ENCODE results near the gene VPS9D1. TPM values are rescaled to one million over a fixed set of nuclear protein-coding genes. Genes with fewer than 3 reads are reported as not detected.
A peak's percentile ranks its signal among the peaks of the same experiment; 100 is the strongest.

VPS9D1 gene, protein sequence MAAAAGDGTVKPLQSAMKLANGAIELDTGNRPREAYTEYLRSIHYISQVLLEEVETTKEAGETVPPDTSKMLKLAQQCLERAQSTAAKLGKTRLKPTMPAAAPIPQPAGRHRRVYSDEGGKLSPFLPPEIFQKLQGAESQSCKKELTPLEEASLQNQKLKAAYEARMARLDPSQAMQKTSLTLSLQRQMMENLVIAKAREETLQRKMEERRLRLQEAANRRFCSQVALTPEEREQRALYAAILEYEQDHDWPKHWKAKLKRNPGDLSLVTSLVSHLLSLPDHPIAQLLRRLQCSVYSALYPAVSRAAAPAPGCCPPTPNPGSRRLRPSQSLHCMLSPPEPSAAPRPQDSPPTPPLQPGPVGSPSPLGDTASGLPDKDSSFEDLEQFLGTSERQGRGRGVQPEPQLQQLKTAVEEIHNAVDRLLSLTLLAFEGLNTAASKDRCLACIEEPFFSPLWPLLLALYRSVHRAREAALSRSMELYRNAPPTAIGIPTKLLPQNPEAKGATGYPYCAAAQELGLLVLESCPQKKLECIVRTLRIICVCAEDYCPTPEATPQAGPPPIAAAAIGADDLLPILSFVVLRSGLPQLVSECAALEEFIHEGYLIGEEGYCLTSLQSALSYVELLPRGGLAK
- total RNA-seq = 3.8 and 11.4 TPM in 2 replicates

DNA sequence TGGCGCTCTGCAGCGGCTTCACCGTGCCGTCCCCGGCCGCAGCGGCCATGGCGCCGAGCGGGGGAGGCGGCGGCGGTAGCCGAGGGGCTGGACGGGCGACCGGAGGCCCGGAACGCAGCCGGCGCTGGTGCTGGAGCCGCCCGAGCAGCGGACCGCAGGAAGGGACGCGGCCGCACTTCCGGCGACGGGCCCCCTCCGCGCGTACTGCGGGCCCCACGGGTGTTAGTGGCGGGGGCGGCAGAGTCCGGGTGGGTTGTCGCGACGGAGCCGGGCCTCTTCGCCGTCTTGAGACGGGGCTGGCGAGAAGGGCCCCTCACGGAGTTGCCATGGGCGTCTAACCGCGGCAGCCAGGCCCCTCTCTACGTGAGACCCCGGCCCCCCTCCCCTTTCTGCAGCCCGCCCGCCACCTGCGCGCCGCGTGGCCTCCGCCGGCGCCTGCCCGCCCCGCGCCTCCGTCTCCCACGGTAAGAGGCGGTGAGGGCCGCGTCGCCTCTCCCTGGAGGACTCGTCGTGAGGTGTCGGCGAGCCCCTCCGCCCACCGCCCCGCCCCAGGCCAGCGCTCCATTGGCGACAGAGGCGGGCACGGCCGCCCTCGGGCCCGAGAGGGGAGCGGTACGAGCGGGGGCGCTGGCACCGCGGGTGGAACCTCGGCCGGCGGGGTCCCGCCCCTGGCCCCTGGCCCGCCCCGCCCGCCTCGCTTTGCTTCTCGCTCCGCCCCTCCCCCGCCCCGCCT lies at the start of gene VPS9D1, which contains the start of gene ZNF276:
TSS of gene VPS9D1 (minus strand) at position 86 of the 733 bp plus-strand sequence. CDS start at position 49, 37 bp downstream.
TSS of gene ZNF276 (plus strand) at position 725 of the 733 bp plus-strand sequence. CDS start 104 bp downstream, outside the sequence.
- H3K4me3 ChIP-seq (ENCODE audit: low read depth, low read length) = peak within 1 kb of the TSS; percentile 69
- no peak for DNase-seq (ENCODE audit: low read depth)
- TF ChIP-seq, protein P1, sequence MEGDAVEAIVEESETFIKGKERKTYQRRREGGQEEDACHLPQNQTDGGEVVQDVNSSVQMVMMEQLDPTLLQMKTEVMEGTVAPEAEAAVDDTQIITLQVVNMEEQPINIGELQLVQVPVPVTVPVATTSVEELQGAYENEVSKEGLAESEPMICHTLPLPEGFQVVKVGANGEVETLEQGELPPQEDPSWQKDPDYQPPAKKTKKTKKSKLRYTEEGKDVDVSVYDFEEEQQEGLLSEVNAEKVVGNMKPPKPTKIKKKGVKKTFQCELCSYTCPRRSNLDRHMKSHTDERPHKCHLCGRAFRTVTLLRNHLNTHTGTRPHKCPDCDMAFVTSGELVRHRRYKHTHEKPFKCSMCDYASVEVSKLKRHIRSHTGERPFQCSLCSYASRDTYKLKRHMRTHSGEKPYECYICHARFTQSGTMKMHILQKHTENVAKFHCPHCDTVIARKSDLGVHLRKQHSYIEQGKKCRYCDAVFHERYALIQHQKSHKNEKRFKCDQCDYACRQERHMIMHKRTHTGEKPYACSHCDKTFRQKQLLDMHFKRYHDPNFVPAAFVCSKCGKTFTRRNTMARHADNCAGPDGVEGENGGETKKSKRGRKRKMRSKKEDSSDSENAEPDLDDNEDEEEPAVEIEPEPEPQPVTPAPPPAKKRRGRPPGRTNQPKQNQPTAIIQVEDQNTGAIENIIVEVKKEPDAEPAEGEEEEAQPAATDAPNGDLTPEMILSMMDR (conservative IDR thresholded peaks at IDR 0.05; ENCODE audit: low read depth, low read length) = no peak

DNA sequence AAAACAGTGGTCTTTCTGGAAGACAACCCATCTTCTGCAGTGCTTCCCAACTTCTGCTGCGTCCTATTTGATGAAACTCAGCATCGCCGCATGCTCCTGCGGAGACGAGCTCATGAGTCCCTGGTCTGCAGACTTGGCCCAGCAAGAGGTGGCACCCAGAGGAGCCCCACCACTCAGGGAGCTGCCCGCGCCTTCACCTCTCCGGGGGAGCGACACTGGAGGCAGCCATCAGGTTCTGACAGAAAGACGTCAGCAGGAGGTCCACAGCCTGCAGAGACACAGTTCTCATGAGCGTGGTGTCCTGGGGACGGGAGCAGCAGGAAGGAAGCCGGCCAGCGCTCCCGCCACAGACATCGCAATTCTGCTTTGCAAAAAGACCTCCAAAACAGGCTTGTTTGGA lies 49.7 kb upstream of the VPS9D1 start:
- no peak for DNase-seq (ENCODE audit: low read depth)
- TF ChIP-seq, protein P1 (conservative IDR thresholded peaks at IDR 0.05; ENCODE audit: low read depth, low read length) = no peak
- no peak overlapping the region for H3K4me3 ChIP-seq (ENCODE audit: low read depth, low read length)

DNA sequence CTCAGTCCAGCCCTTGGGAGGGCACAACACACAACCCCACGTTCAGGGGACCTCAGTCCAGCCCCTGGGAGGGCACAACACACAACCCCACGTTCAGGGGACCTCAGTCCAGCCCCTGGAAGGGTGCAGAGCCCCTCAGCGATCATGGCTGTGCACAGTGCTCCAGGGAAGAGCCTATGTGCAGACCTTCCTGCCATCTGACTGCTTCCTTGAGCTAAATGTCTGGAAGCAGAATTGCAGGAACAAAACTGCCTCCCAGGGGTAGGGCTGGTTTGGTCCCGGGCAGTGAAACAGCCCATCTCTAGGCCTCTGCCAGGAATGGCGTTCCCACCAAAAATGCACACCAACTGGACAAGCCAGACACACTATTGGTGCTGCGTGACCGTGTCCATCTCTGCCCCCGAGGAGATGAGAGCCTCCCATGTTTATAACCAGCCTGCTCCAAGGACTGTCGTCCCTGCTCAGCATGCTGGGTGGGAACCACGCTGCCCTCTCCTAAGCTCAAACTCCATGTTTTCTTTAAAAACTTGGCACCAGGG lies 44.7 kb upstream of the VPS9D1 start:
- no peak overlapping the region for H3K4me3 ChIP-seq (ENCODE audit: low read depth, low read length)
- TF ChIP-seq, protein P1 (conservative IDR thresholded peaks at IDR 0.05; ENCODE audit: low read depth, low read length) = no peak
- DNase-seq (ENCODE audit: low read depth) = no peak

DNA sequence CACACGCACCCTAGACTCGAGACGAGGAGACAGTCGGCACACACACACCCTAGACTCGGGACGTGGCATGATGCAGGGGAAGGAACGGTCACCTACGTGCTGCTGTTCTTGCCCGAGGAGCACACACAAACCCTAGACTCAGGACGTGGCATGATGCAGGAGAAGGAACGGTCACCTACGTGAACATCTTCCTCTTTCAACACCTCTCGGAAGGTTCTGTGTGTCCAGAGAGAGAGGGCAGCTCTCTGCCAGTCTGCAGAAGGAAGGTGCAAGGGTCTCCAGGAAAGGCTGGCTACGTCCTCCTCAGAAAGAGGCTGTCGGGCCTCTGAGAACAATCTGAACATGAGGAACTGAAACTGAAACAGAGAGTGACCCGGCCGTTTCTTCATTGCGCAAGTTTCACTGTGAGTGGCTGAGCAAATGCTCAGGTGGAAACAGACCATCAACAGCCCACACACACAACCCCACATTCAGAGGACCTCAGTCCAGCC lies 44.1 kb upstream of the VPS9D1 start:
- DNase-seq (ENCODE audit: low read depth) = no peak
- TF ChIP-seq, protein P1 (conservative IDR thresholded peaks at IDR 0.05; ENCODE audit: low read depth, low read length) = no peak
- peak overlapping the region; percentile 20 for H3K4me3 ChIP-seq (ENCODE audit: low read depth, low read length)

DNA sequence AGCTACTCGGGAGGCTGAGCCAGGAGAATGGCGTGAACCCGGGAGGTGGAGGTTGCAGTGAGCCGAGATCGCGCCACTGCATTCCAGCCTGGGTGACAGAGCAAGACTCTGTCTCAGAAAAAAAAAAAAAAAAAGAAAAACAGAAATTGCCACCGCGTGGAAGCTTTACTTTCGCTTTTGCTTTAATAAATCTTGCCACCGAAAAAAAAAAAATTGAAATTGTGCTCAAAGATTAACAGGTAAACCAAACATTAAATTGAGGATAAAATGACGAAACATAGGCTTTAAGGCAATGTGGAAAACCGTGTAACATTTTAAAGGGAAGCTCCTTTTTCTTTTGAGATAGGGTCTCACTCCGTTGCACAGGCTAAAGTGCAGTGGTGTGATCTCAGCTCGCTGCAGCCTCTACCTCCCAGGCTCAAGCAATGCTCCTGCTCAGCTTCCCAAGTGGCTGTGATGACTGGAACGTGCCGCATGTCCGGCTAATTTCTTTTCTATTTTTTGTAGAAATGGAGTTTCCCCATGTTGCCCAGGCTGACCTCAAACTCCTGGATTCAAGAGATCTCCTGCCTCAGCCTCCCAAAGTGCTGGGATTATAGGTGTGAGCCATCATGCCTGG lies 40.7 kb upstream of the VPS9D1 start:
- no peak for DNase-seq (ENCODE audit: low read depth)
- peak overlapping the region; percentile 44 for H3K4me3 ChIP-seq (ENCODE audit: low read depth, low read length)
- TF ChIP-seq, protein P1 (conservative IDR thresholded peaks at IDR 0.05; ENCODE audit: low read depth, low read length) = no peak

DNA sequence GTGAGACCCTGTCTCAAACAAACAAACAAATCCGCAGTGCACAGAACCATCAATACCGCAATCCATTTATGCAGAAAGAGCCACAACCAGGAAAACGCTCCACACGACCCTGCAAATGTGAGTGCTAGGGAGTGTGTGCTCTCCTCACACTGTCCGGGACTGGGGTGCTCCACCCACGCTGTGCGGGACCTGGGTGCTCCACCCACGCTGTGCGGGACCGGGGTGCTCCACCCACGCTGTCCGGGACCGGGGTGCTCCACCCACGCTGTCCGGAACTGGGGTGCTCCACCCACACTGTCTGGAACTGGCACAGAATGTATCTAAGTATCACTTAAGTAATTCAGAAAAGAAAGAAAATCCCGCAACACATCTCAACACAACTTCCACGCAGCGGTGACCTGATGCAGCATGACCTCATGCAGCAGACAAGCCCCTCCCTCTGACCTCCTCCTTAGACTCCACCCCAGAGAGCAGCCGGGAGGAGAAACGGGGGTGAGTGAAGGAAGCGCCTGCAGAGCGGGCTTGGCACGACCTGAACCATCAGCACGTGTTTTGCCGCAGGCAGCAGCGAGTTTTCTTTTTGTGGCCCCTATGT lies 39.1 kb upstream of the VPS9D1 start:
- TF ChIP-seq, protein P1 (conservative IDR thresholded peaks at IDR 0.05; ENCODE audit: low read depth, low read length) = no peak
- no peak for DNase-seq (ENCODE audit: low read depth)
- no peak overlapping the region for H3K4me3 ChIP-seq (ENCODE audit: low read depth, low read length)
